NCI-H128 (cell line): ENCODE data around the gene POLR3G.
A peak's percentile ranks its signal among the peaks of the same experiment; 100 is the strongest.

Experiments used
- DNase-seq: peaks from one replicate; lab custom pipeline; 2025; ENCODE audit not compliant: unreplicated experiment; lab: John Stamatoyannopoulos, UW

The POLR3G gene, protein sequence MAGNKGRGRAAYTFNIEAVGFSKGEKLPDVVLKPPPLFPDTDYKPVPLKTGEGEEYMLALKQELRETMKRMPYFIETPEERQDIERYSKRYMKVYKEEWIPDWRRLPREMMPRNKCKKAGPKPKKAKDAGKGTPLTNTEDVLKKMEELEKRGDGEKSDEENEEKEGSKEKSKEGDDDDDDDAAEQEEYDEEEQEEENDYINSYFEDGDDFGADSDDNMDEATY

DNA sequence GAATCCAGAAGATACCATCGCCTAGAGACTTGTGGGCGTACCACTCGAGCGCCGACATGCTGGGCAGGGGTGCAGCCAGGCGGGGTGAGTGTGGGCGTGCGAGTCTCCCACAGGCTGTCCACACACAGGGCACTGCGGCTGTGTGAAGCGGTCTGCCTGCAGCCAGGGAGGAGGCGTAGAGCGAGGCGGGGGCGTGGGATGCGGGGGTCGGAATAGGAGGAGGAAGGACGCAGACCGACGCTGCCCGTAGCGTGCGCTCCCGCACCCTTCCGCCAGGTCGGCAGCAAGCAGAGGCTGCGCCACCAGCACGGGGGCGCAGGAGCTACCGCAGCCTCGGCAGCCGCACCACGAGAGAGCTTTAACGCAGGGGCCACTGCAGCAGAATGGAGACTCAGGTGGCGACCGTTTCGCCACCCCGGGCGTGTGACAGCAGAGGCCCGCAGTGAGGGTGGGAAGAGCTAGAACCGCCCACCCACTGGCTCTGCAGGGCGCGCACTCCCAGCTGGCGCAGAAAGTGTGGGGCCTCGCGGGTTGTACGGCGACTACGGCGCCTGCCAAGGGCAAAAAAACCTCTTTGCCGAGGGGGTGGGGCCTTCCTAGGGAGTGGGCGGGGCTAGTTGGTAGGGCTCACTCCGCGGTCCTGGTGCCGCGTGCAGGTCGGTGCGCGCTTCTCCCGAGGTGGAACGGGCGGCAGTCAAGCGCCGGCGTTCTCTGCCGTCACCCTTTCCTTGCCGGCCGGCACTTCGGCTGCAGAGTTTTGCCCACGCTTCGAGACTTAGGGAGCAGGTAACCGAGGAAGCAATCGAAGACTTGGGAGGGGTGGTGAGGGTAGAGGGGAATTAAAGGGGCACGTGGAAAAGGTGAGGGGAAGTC lies at the start of gene POLR3G, which contains the start of gene MBLAC2:
POLR3G (plus strand) TSS at position 630 of the 873 bp plus-strand sequence. CDS start 10,704 bp downstream, outside the sequence.
MBLAC2 (minus strand) TSS at position 537 of the 873 bp plus-strand sequence; CDS start at position 58, 479 bp downstream.
- DNase-seq = peak; percentile 61

DNA sequence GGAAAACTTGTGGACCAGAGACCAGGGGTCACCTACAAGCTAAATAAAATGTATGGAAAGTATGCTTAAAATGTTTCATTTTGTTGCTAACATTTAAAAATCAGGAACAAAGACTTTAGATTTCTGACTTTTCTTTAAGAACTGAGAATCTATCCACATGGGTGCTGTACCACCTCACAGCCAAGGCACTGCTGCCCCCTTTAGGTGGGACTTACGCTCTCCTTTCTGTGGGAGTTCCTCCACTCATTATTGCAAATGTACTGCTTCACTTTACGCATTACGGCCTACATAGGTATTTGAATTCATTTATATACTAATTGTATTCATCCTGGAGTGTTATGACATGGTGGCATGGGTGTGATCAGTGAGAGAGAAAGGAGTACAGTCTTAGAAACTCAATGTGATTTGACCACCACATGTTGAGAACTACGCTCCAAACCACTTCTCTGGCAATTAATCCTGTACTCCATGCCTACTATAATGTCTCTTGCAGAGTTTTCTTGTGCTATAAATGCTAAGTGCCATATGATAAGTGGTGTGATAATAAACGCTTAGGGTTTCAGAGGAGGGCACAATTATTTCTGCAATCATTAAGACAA lies 40.4 kb upstream of the POLR3G start:
- no peak for DNase-seq

DNA sequence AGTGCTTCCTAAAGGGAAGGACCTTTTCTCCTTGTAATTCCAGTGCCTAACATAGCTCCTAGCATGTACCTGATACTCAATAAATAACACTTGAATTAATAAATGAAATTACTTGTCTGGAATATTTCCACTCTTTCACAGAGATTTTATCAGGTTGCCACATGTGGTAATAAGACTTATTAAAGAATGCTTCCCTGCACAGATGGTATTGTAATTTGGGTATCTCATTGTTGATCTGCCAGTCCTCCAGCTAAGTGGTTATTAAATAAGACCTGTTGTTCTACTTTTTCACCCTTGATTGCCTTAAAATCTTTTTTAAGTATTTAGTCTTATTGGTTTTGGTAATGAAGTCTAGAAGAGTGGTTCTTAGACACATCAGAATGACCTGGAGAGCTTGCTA lies 37.0 kb upstream of the POLR3G start:
- no peak for DNase-seq

DNA sequence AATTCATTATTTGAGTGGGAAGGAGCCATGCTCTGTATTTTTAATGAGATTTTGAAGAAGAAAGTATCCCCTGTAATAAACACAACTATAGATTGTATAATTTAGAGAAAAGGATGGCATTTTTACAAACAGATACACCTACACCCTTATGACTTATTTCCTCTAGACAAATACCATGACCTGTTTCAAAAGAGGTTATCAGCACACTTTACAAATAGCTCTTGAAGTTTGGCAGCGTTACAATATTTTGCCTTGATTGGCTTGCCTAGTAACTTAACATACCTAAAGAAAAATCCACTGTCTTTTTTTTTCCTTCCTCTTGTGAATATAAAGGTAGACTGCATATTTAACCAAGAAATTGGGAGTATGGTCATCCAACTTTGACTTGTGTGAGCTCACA lies 36.6 kb upstream of the POLR3G start:
- DNase-seq = no peak

DNA sequence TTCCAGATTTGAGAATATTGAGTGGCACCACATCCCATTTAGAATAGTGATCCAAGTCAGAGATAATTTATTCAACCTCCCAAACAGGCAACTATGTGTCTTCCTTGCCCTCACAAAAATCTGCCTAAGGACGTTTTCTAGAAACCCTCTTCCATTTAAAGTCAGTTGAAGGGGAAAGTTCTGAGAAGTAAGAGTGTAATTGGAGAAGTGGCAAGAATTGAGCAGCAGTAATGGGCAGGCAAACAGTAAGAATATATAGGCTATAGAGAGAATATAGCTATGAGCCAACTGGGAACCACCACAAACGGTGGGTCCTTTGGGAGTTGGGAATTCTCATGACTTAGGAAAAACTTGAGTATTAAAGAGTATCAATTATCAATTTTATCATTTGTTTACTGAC lies 34.0 kb upstream of the POLR3G start:
- DNase-seq = no peak

DNA sequence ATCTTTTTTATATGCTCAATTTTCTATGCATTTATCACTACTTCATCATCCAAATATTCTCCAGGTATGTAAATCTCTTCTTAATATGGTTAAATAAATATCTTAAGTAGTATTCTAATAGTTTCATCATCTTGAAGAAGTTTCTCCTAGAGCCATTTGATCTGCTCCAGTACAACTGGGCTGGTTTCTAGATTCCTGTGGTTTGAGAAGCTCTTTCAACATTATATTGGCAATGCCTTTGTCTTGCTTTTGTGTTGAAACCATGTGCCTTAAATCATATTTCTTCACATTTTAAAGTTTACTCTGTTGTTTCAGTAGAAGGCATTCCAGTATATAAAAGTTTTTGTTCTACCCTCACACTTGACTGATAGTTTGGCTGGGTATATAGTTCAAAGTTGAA lies 27.7 kb upstream of the POLR3G start:
- no peak for DNase-seq

DNA sequence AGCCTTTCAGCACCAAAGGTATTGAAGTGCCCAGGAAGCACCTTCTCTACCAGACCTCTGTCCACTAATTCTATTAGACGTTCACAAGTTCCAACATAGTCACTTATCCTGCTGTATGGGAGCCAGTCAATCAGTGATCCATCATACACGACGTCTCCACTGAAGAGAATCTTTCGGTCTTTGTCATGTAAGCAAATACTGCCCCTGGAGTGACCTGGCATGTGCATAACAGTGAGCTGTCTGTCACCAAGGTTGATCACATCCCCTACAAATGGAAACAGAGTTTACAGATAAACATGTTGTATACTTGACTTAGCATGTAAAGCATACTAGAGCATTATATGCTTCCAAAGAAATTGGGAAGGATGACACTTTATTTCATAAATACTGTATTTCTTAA lies 13.4 kb upstream of the POLR3G start:
- DNase-seq = no peak

DNA sequence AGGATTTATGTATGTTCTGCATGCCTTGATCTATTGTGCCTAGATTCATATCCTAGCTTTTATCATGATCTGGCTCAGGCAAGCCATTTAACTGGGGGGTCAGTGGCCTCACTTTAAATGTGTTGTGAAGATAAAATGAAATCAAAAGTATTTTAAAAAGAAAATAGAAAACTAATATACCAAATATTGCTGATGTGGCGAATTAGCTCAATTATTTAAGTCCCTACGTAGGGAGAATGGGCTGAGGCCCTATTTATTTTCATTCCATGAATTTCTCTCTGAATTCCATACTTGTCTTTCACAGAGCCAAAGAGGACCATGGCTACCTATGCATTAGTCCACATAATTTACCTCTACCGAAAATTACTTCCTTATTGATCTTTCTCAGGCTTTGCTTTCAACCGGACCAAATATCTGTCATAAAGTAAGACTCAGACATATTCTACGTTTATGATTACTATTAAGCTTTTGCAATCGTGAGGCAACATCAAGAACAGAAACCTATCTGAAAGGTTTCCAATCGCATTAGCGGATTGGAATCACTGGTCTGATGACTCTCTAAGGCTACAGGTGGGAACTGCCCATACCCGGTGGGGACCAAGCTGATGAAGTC lies 1.8 kb upstream of the POLR3G start:
- DNase-seq = no peak

DNA sequence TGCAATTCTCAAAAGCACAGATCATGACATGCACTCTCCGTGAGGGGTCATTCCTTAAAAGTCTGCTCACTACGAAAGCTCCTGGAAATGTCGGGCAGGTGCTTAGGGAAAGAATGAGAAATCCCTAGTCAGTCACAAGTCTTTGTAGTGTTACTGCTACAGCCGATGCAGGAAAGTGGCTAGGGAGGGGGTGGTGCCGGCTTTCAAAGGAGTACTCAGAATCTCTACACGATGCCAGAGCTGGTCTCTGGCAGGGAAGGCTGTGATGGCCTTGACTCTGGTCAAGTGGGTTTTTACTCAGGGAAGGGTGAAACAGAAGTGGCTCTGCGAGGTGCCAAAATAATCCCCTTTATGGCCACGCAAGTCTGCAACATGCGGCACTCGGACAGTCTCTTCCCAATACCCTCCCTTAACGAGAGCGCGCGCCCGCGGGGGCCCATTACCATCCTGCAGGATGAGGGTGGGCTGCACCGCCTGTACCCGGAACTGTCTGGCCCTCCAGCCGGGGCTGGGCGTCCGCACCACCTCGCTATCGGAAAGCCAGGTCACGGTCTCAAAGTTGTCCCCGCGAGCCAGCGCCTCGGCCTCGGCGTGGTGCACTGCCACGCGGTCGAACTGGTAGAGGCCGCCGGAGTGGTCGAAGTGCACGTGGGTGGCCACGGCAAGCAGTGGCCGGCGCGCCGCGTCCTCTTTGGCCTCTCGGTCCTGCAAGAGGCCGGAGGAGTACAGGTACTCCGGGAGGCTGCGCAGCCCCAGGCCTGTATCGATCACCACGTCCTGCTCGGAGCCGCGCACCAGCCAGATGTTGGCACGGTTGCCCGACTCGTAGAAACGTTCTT lies 1.0 kb upstream of the POLR3G start:
- DNase-seq = no peak

DNA sequence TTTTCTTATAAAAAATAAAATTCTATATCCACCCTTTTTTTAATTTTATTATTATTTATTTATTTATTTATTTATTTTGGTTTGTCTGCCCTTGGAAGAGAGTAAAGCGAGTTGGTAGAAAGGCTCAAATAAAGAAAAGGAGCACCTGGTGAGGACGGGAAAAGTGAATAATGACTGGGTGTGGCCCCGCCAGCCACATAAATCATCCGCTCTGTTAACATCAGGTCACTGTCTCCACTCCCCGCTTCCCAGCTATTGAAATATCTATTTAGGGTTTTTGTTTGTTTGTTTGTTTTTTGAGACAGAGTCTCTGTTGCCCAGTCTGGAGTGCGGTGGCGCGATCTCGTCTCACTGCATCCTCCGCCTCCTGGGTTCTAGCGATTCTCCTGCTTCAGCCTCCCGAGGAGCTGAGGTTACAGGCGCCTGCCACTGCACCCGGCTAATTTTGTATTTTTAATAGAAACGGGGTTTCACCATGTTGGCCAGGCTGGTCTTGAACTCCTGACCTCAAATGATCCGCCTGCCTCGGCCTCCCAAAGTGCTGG lies 844 bp downstream of the POLR3G start:
- DNase-seq = no peak

DNA sequence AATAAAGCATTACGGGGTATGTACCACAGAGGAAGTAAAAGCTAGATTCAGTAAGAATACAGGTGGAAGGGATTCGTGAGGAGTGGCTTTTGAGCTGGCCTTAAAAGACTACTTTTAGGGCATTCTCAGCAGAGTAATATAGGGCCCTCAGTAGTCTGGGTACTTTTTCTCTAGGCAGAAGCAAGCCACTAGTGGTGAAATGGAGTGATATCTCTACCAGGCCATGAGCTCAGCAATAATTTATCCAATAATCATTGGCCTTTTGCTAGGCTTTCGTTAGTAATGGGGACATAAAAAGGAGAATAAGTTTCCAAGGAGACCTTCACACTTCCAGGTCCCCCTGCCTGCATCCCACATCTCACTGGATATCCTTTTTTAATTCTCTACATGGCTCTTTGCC lies 1.7 kb downstream of the POLR3G start:
- DNase-seq = no peak

DNA sequence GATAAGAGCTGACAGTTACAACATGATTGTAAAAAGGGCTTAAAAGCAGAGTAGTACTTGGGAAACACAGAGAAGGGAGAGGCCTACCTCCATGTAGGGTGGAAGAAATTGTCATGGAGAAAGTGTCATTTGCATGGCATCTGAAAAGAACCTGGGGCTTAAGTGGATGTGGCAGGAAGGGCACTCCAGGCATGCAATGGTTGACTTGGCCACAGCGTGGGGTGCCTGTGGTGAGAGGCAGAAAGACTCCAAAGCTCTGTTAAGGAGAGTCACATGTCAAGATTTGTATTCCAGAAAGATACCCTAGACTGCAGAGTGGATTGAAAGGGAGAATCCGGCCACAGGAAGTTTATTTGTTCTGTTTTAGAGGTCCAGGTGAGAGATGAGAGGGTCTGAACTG lies 2.4 kb downstream of the POLR3G start:
- DNase-seq = no peak

DNA sequence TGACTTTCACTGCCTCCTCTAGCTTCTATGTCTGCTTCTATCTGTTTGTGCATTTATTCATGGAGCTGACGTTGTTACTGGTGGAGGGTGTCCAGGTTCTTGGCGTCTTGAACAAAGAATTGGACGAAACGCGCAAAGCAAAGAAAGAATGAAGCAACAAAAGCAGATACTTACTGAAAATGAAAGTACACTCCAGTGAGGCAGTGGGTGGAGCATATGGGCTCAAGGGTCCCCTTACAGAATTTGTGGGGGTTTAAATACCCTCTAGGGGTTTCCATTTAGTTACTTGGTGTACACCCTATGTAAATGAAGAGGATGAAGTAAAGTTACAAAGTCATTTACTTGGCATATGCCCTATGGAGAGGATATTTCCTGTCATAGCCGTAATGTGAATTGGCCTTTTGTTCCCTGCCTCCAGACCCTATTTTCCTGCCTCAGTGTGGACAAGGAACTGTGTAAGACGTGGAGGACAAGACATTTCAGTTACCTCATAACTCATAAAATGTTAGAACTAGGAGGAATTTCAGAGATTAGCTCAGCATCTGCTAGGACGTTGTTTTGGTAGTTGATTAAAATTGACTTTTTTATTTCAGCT lies 3.1 kb downstream of the POLR3G start:
- DNase-seq = no peak

DNA sequence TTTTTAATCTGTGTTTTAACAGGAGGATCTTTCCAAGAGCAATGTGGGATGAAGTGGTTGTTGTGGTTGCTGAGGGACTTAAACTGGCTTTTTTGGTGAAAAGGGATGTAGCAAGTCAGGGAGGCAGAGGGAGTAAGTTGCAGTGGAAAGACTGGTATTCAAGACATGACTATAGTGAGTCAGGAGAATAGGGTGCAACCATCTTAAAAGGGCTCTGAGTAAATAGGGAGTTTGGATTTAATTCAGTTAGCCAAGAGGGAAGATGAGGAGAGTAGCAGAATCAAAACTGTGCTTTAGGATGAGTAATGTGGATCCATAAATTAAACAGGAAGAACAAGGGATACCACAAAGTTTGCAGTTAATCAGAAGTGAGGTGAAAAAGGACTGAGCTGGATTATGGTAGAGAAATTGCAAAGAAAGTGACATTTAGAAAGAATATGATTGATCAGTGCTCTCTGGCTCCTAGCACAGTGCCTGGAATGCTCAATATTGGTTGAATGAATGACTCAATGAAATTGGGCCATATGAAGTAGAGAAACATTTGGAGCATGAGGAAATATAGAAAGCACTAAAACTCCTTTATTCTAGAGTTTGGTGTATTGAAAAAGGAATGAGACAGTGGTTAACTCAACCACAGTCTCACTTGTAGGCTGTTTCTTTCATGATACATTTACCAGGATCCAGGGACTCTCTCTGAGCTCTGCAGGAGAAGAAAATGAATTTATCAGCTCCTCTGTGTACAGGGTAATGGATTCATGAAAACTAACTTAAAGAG lies 5.1 kb downstream of the POLR3G start:
- no peak for DNase-seq

DNA sequence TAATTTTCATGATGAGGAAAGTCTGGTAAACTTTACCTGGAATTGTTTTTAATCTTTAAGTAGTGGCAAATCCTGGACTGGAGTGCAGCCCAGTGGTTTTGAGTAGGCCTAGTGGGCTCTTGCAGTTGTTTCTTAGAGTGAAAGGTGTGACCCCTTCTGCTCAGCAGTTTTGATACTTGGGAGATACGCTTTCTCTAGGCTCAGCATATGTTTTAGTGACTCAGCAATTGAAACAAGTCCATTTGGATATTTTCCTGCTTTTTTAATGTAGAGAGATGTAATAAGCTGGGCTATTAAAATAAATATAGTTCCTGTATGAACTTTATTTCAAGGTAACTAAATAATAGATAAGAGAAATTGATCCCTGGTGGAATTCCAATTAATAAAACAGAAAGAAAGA lies 6.0 kb downstream of the POLR3G start:
- DNase-seq = no peak

DNA sequence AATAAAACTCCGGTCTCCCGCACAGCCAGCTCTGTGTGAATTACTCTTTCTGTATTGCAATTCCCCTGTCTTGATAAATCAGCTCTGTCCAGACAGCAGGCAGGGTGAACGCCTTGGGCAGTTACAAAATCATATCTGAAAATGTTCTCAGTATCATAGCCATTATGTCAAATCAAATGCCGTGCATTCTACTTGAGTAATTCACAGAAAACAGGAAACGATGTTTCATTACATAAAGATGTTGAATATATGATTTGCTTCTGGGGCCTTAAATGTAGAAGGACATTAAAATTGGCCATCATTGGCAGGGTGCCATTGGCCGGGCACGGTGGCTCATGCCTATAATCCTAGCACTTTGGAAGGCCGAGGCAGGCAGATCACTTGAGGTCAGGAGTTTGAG lies 8.5 kb downstream of the POLR3G start:
- no peak for DNase-seq

DNA sequence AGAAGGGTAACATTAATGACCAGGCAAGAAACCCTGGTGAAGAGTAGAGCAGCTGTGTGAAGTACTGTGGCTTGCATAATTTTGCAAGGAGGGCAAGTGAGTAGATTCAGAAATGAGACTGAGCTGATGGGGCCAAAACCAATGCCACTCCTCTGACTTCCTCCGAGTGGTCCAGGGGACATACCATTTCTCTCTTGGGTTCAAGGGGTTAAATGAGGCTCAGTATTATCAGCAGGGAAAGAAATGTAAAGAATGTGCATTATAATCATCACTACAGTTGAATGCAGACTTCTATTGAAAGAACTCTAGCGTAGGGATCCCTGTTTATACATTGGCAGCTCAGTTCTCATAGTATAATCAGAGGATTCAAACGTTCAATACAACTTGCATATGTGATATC lies 9.9 kb downstream of the POLR3G start:
- no peak for DNase-seq

DNA sequence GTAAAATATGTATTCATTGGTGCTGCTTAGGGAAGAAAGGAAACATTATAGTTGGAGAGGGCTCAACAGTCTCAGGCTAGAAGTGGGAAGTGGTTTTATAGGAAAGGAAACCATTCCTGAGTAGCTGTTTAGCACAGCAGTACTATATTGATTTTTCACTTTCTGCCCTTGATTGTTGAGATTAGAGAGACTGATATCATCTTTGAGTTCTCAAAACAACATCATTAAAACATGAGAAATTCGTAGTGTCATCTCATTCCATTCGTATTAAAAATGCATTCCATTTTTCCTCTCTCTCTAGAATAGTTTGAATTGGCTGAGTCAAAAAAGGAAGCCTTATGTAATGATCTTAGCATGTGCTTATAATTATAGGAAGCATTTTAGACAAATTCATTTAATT lies 14.1 kb downstream of the POLR3G start:
- DNase-seq = no peak

DNA sequence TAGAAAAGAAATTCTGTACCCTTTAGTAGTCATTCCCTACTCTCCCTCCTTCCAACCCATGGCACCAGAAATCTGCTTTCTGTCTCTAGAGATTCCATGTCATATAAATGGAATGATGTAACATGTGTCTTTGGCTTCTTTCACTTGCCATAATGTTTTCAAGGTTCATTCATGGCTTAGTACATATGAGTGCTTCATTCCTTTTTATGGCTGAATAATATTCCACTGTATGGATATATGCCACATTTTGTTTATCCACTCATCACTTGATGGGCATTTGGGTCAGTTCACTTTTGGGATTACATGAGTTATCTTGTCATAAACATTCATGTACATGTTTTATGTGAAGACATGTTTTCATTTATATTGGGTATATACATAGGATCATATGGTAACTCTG lies 19.4 kb downstream of the POLR3G start:
- DNase-seq = no peak
